AG04450 (cell line): ENCODE results near the gene GLG1. TPM values are rescaled to one million over a fixed set of nuclear protein-coding genes. Genes with fewer than 3 reads are reported as not detected.

Experiments used
- CTCF ChIA-PET: fragments of 300-600, 350-600 bp; formaldehyde crosslinking; extraction: SDS; loops from one replicate; lab custom pipeline; 2022; ENCODE audit warnings: antibody characterized with exemption, inconsistent platforms; lab: Charles Lee
- POLR2A ChIA-PET: fragments of 350-600 bp; formaldehyde crosslinking; extraction: SDS; loops from one replicate; lab custom pipeline; 2021; ENCODE audit warnings: antibody characterized with exemption, inconsistent platforms; lab: Yijun Ruan, JAX
- DNase-seq: peaks from one replicate; pipeline ENCODE4 v3.0.0-alpha.2; 2011; ENCODE audit warnings: low read depth, low spot score
- H3K27ac ChIP-seq: one replicate; pipeline ENCODE4 v1.5.1; 2012; ENCODE audit warnings: low read depth, low read length, control low read depth
- H3K27me3 ChIP-seq: one replicate; pipeline ENCODE4 v1.6.0; 2012; ENCODE audit warnings: low read length; ENCODE audit not compliant: control insufficient read depth, insufficient read depth
- H3K4me3 ChIP-seq: 2 replicates; pipeline ENCODE4 v1.5.1; 2011; ENCODE audit warnings: mild to moderate bottlenecking, low read depth, low read length, control low read depth
- H3K9me3 ChIP-seq: 2 replicates; pipeline ENCODE4 v1.5.1; 2012; ENCODE audit warnings: low read length; ENCODE audit not compliant: control insufficient read depth, insufficient read depth
- CTCF ChIP-seq: IDR thresholded peaks from 2 replicates; pipeline ENCODE4 v1.5.1; 2011; ENCODE audit warnings: low read depth, low read length, control low read depth, inconsistent platforms
- polyA plus RNA-seq: library from polyadenylated mRNA; depleted of rRNA; stranded (reverse); fragments of >200 nt; gene quantifications from 2 replicates; pipeline ENCODE4 v1.2.3, GENCODE V29; 2011

The GLG1 gene
- polyA plus RNA-seq, 1 experiment, result 188 TPM

DNA sequence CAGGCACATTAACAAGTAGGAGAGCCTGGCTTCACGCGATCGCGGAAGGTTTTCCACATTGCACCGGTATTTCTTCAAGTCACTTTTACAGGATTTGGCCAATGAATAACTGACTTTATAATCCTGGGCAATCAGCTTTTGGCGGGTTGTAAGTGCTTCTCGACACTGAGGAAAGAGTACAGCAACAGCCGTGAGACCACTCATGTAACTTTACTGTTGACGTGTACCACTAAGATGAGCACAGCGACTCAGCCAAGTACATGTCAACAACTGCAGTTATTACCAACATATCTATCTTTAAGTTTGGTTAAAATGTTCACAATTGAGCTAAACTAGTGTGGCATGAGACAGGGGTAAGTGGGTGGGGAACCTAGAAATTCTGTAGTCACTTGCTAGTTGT is 113.9 kb downstream of the GLG1 start:
- no peak for TF ChIP-seq CTCF
- no peak for DNase-seq
- Histone ChIP-seq H3K4me3 (no peak overlapping the region), H3K9me3 (no peaks in the 10 kb centered on the region), H3K27ac (no peak overlapping the region), H3K27me3 (no peaks in the 10 kb centered on the region)
- POLR2A ChIA-PET, result interaction anchor here (0.7 kb wide), 1 partner anchor 114 kb away, joined by 4 read pairs; the partner anchor contains the start of gene GLG1
- CTCF ChIA-PET, result interaction anchor here (0.6 to 1.3 kb wide), 2 partner anchors 129 to 176 kb away, joined by 3 to 4 read pairs; no protein-coding TSS in a partner anchor

- DNase-seq, result no peak
- Histone ChIP-seq H3K4me3 (no peak overlapping the region), H3K9me3 (no peaks in the 10 kb centered on the region), H3K27me3 (no peaks in the 10 kb centered on the region), H3K27ac (no peak overlapping the region)
- no peak for TF ChIP-seq CTCF
- POLR2A ChIA-PET, result no interaction called here
- CTCF ChIA-PET, result interaction anchor here (0.6 to 1.0 kb wide), 2 partner anchors 135 to 277 kb away, joined by 4 to 8 read pairs; no protein-coding TSS in a partner anchor
Measured at GRCh38 chr16:74487634-74488495, 119.0 kb downstream of the GLG1 start.

- POLR2A ChIA-PET, result interaction anchor here (0.7 kb wide), 1 partner anchor 21 kb away, joined by 4 read pairs; no protein-coding TSS in a partner anchor
- H3K27me3 ChIP-seq, result no peaks in the 10 kb centered on the region
- CTCF ChIA-PET, result no interaction called here
- no peaks in the 10 kb centered on the region for H3K9me3 ChIP-seq
- no peak overlapping the region for H3K4me3 ChIP-seq
- DNase-seq, result no peak
- TF ChIP-seq CTCF, result no peak
- H3K27ac ChIP-seq, result no peak overlapping the region
Measured at GRCh38 chr16:74485916-74486315, 121.0 kb downstream of the GLG1 start.

DNA sequence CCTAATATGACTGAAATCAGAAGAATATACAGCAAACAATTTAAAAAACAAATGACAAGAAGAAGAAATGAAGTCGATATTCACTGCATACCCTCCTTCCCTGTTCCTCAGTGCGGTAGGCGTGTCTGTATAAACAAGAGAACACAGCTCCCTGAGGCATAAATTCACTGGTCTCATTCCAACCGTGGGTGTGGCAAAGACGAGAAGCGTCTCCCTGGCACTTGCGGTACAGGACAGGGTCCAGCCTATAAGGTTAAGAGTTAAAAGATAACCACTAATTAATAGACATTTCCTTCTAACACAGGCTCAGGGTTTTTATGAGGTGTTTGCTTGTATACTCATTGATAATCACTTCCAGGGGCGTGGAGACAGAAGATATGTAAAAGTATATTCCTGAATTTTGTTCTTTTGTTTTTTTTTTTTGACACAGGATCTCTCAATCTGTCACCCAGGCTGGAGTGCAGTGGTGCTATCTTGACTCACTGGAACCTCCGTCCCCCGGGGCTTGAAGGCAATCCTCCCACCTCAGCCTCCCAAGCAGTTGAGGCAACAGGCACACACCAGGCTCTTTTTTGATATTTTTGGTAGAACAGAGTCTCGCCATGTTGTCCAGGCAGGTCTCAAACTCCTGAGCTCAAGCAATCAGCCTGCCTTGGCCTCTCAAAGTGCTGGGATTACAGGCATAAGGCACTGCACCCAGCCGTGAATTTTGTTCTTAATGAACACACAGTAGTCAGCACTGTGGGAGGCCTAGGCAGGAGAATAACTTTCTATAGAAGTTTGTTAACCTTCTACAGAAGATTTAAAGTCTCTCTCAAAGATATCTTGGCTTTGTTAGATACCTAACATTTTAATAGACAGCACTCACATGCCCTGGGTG is 126.5 kb downstream of the GLG1 start:
- H3K9me3 ChIP-seq, result no peaks in the 10 kb centered on the region
- TF ChIP-seq CTCF, result no peak
- no peak for DNase-seq
- ChIA-PET CTCF (interaction anchor here (1.4 kb wide), 1 partner anchor 142 kb away, joined by 3 read pairs; no protein-coding TSS in a partner anchor), POLR2A (interaction anchor here (1.4 kb wide), 1 partner anchor 126 kb away, joined by 5 read pairs; the partner anchor contains the start of gene GLG1)
- H3K27me3 ChIP-seq, result no peaks in the 10 kb centered on the region
- no peak overlapping the region for H3K27ac ChIP-seq
- no peak overlapping the region for H3K4me3 ChIP-seq
